Measurements from ENCODE around the gene BEST4.

The BEST4 gene

GRCh38 chr1:44812822-44813543, 25.0 kb upstream of the BEST4 start:
- TF ChIP-seq CTCF (IDR thresholded peaks at IDR 0.05), result no peak

- no peak for TF ChIP-seq CTCF (IDR thresholded peaks at IDR 0.05)
These were observed 23.3 kb upstream of the BEST4 start for GRCh38 chr1:44811234-44811633.

- TF ChIP-seq CTCF (IDR thresholded peaks at IDR 0.05), result no peak
These were observed 22.3 kb upstream of the BEST4 start for GRCh38 chr1:44810101-44810761.

GRCh38 chr1:44808938-44809917, 21.3 kb upstream of the BEST4 start:
- no peak for TF ChIP-seq CTCF (IDR thresholded peaks at IDR 0.05)

GRCh38 chr1:44808063-44808937, 20.3 kb upstream of the BEST4 start, which contains the start of gene BTBD19:
Gene BTBD19, plus strand, starts transcription at chr1:44808523. Its CDS starts 298 bp downstream, at chr1:44808821.
- TF ChIP-seq CTCF (IDR thresholded peaks at IDR 0.05), result no peak

- TF ChIP-seq CTCF (IDR thresholded peaks at IDR 0.05), result no peak
These were observed 19.5 kb upstream of the BEST4 start for GRCh38 chr1:44807364-44808062.
